GM13977 (cell line): ENCODE measurements around the gene CLK3.

Source experiments
- DNase-seq: peaks from one replicate; pipeline ENCODE4 v3.0.0; 2012; ENCODE audit warnings: low spot score
- in situ Hi-C: fragments of 300-500 bp; cut with MboI; formaldehyde crosslinking; loops from one replicate; pipeline ENCODE4 v1.12.0; 2022; ENCODE audit warnings: low sequenced_read_pairs, low pct_unique_long_range_greater_than_20kb, mixed read lengths, inconsistent platforms; ENCODE audit not compliant: unreplicated experiment
- TF ChIP-seq, protein P1 (sequence below): IDR thresholded peaks from 2 replicates; pipeline ENCODE4 v1.5.1; 2012; ENCODE audit warnings: mild to moderate bottlenecking, control low read depth; ENCODE audit not compliant: insufficient read depth; ENCODE audit errors: extremely low read depth, missing control alignments

CLK3 gene

GRCh38 chr15:74631408-74631807, 15.8 kb downstream of the CLK3 start:
- no peak for DNase-seq
- in situ Hi-C loops, result loop anchor here (5.0 to 25.0 kb wide), 2 partner anchors 136 to 306 kb away; partner anchors contain the start of gene COX5A
- TF ChIP-seq, protein P1, sequence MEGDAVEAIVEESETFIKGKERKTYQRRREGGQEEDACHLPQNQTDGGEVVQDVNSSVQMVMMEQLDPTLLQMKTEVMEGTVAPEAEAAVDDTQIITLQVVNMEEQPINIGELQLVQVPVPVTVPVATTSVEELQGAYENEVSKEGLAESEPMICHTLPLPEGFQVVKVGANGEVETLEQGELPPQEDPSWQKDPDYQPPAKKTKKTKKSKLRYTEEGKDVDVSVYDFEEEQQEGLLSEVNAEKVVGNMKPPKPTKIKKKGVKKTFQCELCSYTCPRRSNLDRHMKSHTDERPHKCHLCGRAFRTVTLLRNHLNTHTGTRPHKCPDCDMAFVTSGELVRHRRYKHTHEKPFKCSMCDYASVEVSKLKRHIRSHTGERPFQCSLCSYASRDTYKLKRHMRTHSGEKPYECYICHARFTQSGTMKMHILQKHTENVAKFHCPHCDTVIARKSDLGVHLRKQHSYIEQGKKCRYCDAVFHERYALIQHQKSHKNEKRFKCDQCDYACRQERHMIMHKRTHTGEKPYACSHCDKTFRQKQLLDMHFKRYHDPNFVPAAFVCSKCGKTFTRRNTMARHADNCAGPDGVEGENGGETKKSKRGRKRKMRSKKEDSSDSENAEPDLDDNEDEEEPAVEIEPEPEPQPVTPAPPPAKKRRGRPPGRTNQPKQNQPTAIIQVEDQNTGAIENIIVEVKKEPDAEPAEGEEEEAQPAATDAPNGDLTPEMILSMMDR, result no peak

DNA sequence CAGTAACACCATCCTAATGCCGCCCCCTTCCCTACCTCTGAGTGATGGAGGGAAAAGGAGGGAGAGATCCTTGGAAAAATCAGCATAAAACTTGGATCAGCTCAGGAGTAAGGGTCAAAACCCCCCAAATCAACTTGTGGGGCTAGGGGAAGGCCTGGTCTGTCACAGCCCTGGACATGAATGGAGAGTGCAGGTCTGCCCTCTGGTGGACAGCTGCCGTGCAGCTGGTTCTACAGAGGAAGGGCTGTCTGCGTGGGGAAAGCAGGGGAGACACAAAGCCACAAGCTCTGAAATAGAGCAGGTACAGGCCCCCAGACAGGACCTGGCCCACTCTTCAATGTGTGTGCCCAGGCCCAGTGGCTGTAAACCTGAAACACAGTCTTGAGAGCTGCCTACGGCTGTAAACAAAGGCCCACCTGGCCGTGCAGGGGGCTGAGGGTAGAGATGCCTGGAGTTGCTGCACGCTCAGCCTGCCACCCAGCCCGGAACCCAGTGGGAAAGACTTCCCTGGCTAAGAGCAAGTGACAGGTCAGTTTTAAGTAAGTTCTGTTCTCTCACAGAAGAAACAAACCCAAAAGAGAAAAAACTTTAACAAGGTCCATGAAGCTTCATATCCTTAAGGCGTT, 16.4 kb downstream of the CLK3 start:
- DNase-seq, result peak; percentile 83
- in situ Hi-C loops, result loop anchor here (5.0 to 25.0 kb wide), 2 partner anchors 135 to 305 kb away; partner anchors contain the start of gene COX5A
- TF ChIP-seq, protein P1, result peak; percentile 93

DNA sequence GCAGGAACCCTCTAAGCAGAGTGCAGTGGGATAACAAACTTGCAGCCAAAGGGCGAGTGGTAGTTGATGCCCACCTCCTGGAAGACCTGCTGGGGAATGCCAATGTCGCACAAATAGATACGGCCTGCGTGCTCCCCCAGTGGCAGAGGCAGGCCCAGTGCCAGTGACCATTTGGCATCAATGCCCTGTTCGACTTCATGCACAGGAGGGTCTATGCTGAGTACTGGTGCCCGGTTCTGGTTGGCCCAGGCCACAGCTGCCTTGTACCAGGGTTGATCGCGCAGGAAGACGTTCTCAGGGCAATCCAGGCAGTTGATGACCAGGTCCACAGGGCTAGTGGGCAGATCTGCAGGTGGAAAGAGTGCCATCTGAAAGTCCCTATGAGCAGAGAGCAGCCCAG, 17.0 kb downstream of the CLK3 start:
- in situ Hi-C loops, result loop anchor here (5.0 to 25.0 kb wide), 2 partner anchors 135 to 305 kb away; partner anchors contain the start of gene COX5A
- DNase-seq, result no peak
- TF ChIP-seq, protein P1, result no peak

DNA sequence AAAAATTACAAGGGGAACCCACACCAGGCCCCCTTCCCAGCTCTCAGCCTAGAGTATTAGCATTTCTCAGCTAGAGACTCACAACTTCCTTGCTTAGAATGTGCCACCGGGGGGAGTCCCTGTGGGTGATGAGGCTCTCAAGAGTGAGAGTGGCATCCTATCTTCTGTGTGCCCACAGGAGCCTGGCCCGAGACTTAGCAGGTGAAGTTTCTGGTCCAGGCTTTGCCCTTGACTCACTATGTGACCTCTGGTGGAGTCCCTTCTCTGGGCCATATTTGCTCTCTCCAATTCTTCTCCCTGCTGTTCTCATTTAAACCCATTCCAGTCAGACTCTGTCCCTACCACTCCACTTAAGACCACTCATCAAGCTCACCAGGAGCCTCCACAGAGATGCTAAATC, 18.1 kb downstream of the CLK3 start:
- TF ChIP-seq, protein P1, result peak; percentile 14
- no peak for DNase-seq
- in situ Hi-C loops, result loop anchor here (5.0 to 25.0 kb wide), 2 partner anchors 134 to 304 kb away; partner anchors contain the start of gene COX5A

GRCh38 chr15:74635228-74635627, 19.6 kb downstream of the CLK3 start:
- in situ Hi-C loops, result loop anchor here (25.0 kb wide), 1 partner anchor 302 kb away; the partner anchor contains the start of gene COX5A
- TF ChIP-seq, protein P1, result peak; percentile 92
- peak; percentile 76 for DNase-seq

GRCh38 chr15:74636984-74637383, 21.3 kb downstream of the CLK3 start:
- no peak for DNase-seq
- TF ChIP-seq, protein P1, result no peak
- in situ Hi-C loops, result loop anchor here (25.0 kb wide), 1 partner anchor 300 kb away; the partner anchor contains the start of gene COX5A
